Prostate gland (tissue), 2 donors: ENCODE data around the gene AS3MT. TPM values are rescaled to one million over a fixed set of nuclear protein-coding genes. Genes with fewer than 3 reads are reported as not detected.

Experiments
- DNase-seq: peaks from one replicate; pipeline ENCODE4 v3.0.0-alpha.2; 2019; ENCODE audit warnings: low spot score
- H3K27ac ChIP-seq, 2 donors: fragments of 200-600 bp; sonication (generic); 2 replicates each; pipeline ENCODE4 v1.5.1; 2017 to 2019
- H3K27me3 ChIP-seq: fragments of 200-600 bp; sonication (generic); replicated peaks from 2 replicates; pipeline ENCODE4 v1.5.1; 2019; ENCODE audit not compliant: insufficient read depth
- H3K36me3 ChIP-seq, 2 donors: fragments of 200-600 bp; sonication (generic); 1 replicate in 1 of 2; 2 replicates in 1 of 2; pipeline versions ENCODE4 v1.5.1 to v1.8.1; 2017 to 2019
- H3K4me1 ChIP-seq: fragments of 200-600 bp; sonication (generic); replicated peaks from 2 replicates; pipeline ENCODE4 v1.5.1; 2019
- H3K4me3 ChIP-seq, 2 donors: fragments of 200-600 bp; sonication (generic); 2 replicates each; pipeline ENCODE4 v1.5.1; 2017 to 2019
- H3K9me3 ChIP-seq: fragments of 200-600 bp; sonication (generic); 2 replicates; pipeline ENCODE4 v1.5.1; 2017
- CTCF ChIP-seq, 4 experiments: fragments of 200-600 bp in 2 of 4; fragments of 450-650 bp in 2 of 4; sonication (generic) in 2 of 4; IDR thresholded peaks; 1 replicate in 3 of 4; 2 replicates in 1 of 4; pipeline ENCODE4 v1.5.1; 2016 to 2019; ENCODE audit warnings: antibody characterized with exemption in 4 of 4, mild to moderate bottlenecking in 2 of 4, moderate library complexity in 2 of 4
- POLR2A ChIP-seq: fragments of 450-650 bp; IDR thresholded peaks from one replicate; pipeline ENCODE4 v1.6.1; 2016; ENCODE audit warnings: antibody characterized with exemption, mild to moderate bottlenecking
- POLR2AphosphoS5 ChIP-seq: sonication (generic); formaldehyde crosslinking; IDR thresholded peaks from one replicate; pipeline ENCODE4 v1.6.1; 2017; ENCODE audit warnings: antibody characterized with exemption
- WGBS: methylation state at CpG from one replicate; pipeline ENCODE4 v1.1.5; 2018; 5-methylcytosine and 5-hydroxymethylcytosine counted together
- intact Hi-C: fragments of 100-400 bp; cut with DNase I; formaldehyde crosslinking; loops from one replicate; pipeline ENCODE4 v1.14.2; 2022
- total RNA-seq, 2 donors: library from RNA; depleted of rRNA; stranded (reverse); fragments of >200 nt; gene quantifications; one replicate each; pipeline ENCODE4 v1.1.0, GENCODE V29; 2016

Gene AS3MT
- total RNA-seq, 2 donors from 2014 or later: 8.4 to 17.4 TPM

- Histone ChIP-seq H3K9me3 (no peaks in the 10 kb centered on the region), H3K4me3 (no peak overlapping the region), H3K27me3 (no peaks in the 10 kb centered on the region), H3K36me3 (no peaks in the 10 kb centered on the region), H3K4me1 (no peaks in the 10 kb centered on the region), H3K27ac (no peak overlapping the region)
- intact Hi-C loops: no loop called here
- no peak for DNase-seq
- WGBS: 97% methylated on average over 4 of the region's 4 CpGs
- TF ChIP-seq CTCF (IDR thresholded peaks at IDR 0.05) (no peak), POLR2AphosphoS5 (no peak), POLR2A (no peak)
These were observed 2.9 kb downstream of the AS3MT start for GRCh38 chr10:102872163-102872562.

- Histone ChIP-seq H3K9me3 (no peaks in the 10 kb centered on the region), H3K27ac (no peak overlapping the region), H3K4me3 (no peak overlapping the region), H3K36me3 (no peaks in the 10 kb centered on the region), H3K27me3 (no peaks in the 10 kb centered on the region), H3K4me1 (no peaks in the 10 kb centered on the region)
- no peak for DNase-seq
- no peak for TF ChIP-seq POLR2AphosphoS5
- TF ChIP-seq POLR2A: no peak
- no peak for TF ChIP-seq CTCF (IDR thresholded peaks at IDR 0.05)
- WGBS: 32% methylated on average over 2 of the region's 2 CpGs
- intact Hi-C loops: no loop called here
These were observed 7.5 kb downstream of the AS3MT start for GRCh38 chr10:102876747-102877153.

GRCh38 chr10:102878629-102879028 is 9.4 kb downstream of the AS3MT start:
- DNase-seq: no peak
- H3K4me1 ChIP-seq: no peaks in the 10 kb centered on the region
- no peak for TF ChIP-seq CTCF (IDR thresholded peaks at IDR 0.05)
- TF ChIP-seq POLR2A: no peak
- no peak for TF ChIP-seq POLR2AphosphoS5
- H3K9me3 ChIP-seq: no peaks in the 10 kb centered on the region
- no peaks in the 10 kb centered on the region for H3K27me3 ChIP-seq
- intact Hi-C loops: no loop called here
- no peak overlapping the region for H3K27ac ChIP-seq
- H3K4me3 ChIP-seq: no peak overlapping the region
- 79% methylated on average over 4 of the region's 4 CpGs for whole genome bisulfite sequencing
- H3K36me3 ChIP-seq: no peaks in the 10 kb centered on the region

- no peak overlapping the region for H3K4me3 ChIP-seq
- WGBS: 96% methylated on average over 2 of the region's 2 CpGs
- H3K27me3 ChIP-seq: no peaks in the 10 kb centered on the region
- intact Hi-C loops: no loop called here
- TF ChIP-seq POLR2A (no peak), POLR2AphosphoS5 (no peak), CTCF (IDR thresholded peaks at IDR 0.05) (no peak)
- no peak overlapping the region for H3K27ac ChIP-seq
- DNase-seq: no peak
- no peaks in the 10 kb centered on the region for H3K4me1 ChIP-seq
- H3K36me3 ChIP-seq: no peaks in the 10 kb centered on the region
- H3K9me3 ChIP-seq: no peaks in the 10 kb centered on the region
These were observed 11.0 kb downstream of the AS3MT start for GRCh38 chr10:102880256-102880655.

GRCh38 chr10:102888048-102888447 is 18.8 kb downstream of the AS3MT start:
- H3K27me3 ChIP-seq: no peaks in the 10 kb centered on the region
- no peak overlapping the region for H3K27ac ChIP-seq
- intact Hi-C loops: no loop called here
- no peak for DNase-seq
- H3K4me3 ChIP-seq: no peak overlapping the region
- H3K4me1 ChIP-seq: no peaks in the 10 kb centered on the region
- no peaks in the 10 kb centered on the region for H3K36me3 ChIP-seq
- no peaks in the 10 kb centered on the region for H3K9me3 ChIP-seq
- 98% methylated on average over 1 of the region's 1 CpG for WGBS
- no peak for TF ChIP-seq POLR2AphosphoS5
- no peak for TF ChIP-seq POLR2A
- no peak for TF ChIP-seq CTCF (IDR thresholded peaks at IDR 0.05)
